ENCODE data around the gene NIT1.

The NIT1 gene

DNA sequence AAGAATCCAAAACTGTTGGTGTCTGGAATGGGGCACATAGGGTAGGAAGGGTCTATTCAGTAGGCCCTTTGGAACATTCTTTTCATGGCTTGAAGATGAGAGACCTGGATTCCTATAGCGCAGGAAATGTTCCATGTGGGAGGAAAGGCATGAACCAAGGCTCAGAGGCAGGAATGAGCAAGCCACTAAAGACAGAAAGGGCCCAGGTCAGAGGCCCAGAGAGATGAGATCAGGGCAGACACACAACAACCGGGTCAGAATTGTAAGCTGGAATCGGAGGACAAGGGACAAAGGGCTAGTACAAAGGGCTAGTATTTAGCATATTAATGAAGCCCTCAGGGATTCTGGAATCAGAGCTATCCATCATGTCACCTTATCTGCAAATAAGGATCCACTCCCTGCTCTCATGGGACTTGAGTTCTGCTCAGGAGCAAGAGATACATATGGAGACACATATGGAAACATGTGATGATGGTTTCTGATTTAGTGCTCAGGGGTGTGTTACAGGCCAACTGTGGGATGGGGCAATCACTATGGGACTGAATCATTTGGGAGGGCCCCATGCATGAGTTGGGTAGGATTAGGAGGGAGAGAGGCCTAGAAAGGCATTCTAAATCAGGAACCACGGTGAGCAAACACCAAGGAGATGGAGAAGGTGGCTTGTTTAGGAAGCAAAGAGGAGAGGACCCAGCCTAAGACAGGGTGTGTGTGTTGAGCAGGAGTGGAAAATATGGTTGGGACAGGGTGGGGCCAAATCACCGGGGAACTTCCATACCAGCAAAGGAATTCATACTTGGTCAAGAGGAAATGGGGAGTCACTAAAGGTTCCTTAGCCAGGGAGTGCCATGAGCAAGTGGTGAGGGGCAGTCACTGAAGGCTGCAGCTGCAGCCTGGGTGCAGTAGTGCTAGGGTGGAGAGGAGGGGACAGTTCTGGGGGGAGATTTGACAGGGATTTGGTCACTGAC is 37.2 kb upstream of the NIT1 start:
- TF ChIP-seq, protein P1, sequence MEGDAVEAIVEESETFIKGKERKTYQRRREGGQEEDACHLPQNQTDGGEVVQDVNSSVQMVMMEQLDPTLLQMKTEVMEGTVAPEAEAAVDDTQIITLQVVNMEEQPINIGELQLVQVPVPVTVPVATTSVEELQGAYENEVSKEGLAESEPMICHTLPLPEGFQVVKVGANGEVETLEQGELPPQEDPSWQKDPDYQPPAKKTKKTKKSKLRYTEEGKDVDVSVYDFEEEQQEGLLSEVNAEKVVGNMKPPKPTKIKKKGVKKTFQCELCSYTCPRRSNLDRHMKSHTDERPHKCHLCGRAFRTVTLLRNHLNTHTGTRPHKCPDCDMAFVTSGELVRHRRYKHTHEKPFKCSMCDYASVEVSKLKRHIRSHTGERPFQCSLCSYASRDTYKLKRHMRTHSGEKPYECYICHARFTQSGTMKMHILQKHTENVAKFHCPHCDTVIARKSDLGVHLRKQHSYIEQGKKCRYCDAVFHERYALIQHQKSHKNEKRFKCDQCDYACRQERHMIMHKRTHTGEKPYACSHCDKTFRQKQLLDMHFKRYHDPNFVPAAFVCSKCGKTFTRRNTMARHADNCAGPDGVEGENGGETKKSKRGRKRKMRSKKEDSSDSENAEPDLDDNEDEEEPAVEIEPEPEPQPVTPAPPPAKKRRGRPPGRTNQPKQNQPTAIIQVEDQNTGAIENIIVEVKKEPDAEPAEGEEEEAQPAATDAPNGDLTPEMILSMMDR (IDR thresholded peaks at IDR 0.05; ENCODE audit: low read length, missing control alignments) = no peak
- peak; percentile 38 for DNase-seq (ENCODE audit: low read depth)
- H3K4me3 ChIP-seq (replicated peaks; ENCODE audit: low read depth, low read length) = no peak overlapping the region

DNA sequence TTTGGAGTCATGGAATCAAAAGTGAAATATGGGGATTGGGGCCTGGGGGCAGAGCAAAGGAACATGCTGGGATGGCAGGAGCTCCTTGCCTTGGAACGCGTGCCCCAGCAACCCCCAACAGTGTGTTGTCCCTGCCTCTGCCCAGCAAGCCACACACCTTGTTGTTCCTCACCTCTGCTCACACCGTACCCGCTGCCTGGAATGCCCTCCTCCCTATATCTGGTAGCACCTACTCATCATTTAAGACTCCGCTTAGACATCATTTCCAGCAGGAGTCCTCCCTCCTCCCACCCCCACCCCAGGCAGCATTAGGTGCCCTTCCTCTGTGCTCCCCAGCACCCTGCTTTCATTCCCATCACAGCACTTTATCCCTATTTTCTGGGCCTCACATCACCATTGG is 36.4 kb upstream of the NIT1 start:
- no peak overlapping the region for H3K4me3 ChIP-seq (replicated peaks; ENCODE audit: low read depth, low read length)
- TF ChIP-seq, protein P1 (IDR thresholded peaks at IDR 0.05; ENCODE audit: low read length, missing control alignments) = no peak
- DNase-seq (ENCODE audit: low read depth) = no peak

DNA sequence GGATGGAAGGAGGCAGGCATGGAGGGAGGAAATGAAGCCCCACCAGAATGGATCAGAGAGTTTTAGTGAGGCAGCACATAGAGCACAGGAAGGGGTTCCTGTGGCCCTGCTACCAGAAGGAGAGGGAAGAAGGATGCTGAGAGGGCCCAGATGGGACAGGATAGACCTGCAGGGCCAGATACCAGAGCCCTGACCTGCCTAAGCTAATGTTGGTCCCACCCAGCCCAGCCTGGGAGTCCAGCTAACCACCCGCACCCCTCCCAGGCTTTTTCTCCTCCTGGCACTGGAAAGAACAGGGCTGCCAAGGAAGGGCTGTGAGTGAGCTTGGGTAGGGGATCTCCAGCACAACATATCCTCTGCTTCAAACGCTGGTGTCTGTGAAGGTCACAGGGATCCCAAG is 35.4 kb upstream of the NIT1 start:
- TF ChIP-seq, protein P1 (IDR thresholded peaks at IDR 0.05; ENCODE audit: low read length, missing control alignments) = no peak
- no peak overlapping the region for H3K4me3 ChIP-seq (replicated peaks; ENCODE audit: low read depth, low read length)
- DNase-seq (ENCODE audit: low read depth) = no peak

DNA sequence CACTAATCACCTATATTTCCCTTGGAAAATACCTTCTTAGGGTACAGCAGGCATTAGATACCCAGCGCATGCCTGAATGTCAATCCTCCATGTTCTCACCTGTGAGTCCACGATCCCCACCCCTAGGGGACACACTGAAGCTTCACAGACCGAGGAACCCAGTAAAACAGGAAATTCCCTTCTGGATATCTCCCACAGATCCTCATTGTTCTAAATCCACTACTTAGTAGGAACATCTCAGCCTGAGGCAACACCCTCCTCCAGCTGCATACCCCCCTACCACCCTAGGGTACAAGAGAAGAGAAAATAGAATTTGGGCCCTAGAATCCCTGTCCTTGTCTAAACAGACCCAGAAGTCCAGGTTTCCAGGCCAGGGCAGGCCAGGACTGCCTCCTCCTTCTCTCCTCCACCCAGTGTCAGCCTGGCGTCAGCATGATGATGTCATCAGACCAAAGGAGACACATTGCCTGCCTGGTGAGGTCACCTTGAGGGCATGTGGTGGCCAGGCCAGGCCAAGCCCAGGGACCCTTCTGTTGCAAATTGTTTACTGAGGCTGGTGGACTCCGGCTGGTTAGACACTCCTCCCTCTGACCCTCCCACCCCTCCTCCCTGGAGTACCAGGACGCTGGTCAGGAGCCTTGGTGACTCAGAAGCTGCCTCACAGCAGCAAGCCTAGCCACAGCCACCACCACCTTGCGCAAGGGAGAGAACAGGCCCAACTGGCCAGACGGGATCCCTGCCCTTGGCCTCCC is 34.7 kb upstream of the NIT1 start:
- DNase-seq (ENCODE audit: low read depth) = peak; percentile 89
- TF ChIP-seq, protein P1 (IDR thresholded peaks at IDR 0.05; ENCODE audit: low read length, missing control alignments) = no peak
- H3K4me3 ChIP-seq (replicated peaks; ENCODE audit: low read depth, low read length) = no peak overlapping the region

DNA sequence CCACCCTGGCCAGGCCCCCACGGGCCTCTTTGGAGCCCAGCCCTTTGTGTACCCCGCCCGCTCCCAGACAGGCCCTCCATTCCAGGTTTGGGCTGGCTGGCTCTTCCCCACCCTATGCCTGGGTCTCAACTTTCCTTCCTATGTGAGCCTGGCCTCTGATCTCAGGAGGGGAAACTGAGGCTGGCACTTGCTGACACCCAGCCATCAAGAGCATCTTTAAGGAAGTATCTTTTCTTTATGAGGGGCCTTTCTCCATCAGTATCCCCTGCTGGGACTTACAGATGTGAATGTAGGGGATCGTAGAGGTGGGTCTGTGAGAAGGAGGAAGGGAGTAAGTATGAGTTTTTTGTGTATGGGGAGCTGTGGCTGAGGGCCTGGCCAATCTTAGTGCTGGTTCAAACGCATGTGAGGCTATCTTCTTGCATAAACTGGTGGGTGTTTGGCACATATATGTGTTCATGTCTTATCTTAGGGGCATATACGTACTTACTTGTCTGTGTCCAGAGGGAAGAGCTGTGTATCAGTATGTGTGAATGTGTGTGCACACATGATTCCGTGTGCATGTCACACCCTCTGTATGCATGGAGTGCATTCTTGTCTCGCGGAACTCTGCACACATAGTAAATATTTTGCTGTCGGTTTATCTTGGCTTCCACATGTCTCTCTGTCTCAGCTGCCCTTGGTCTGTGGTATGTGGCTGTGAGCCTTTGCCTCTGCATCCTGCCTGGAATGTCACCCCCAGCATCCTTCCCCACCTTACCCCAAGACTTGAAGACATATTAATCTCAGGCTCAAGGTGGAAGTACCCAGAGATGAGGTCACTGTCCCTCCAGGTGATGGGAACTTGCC is 33.9 kb upstream of the NIT1 start:
- DNase-seq (ENCODE audit: low read depth) = peak; percentile 25
- TF ChIP-seq, protein P1 (IDR thresholded peaks at IDR 0.05; ENCODE audit: low read length, missing control alignments) = no peak
- no peak overlapping the region for H3K4me3 ChIP-seq (replicated peaks; ENCODE audit: low read depth, low read length)

DNA sequence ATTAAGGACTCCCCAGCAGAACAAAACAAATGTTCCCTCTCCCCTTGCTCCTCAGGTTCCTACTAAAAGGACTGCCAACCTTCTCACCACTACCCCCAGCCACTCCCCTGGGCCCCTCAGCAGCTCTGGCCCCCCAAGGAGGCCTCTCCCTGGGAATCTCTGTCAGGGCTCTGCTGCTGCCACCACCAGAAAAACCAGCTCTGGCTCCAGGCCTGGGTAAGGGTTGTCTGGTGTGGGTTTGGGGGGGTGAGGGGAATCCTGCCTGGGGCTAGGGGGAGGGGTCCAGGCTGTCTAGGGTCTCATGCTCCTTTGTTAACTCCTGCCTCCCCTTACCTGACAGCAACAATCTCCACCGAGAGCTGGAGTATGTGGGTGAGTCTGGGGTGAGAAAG is 33.3 kb upstream of the NIT1 start:
- DNase-seq (ENCODE audit: low read depth) = no peak
- H3K4me3 ChIP-seq (replicated peaks; ENCODE audit: low read depth, low read length) = no peak overlapping the region
- TF ChIP-seq, protein P1 (IDR thresholded peaks at IDR 0.05; ENCODE audit: low read length, missing control alignments) = no peak
